GM23248 (cell line): ENCODE results near the gene TGM3.

ENCODE experiments used
- EZH2 ChIP-seq: fragments of 200-600 bp; sonication (generic); IDR thresholded peaks from 2 replicates; pipeline ENCODE4 v1.6.1; 2018; ENCODE audit warnings: antibody characterized with exemption, mild to moderate bottlenecking; ENCODE audit not compliant: insufficient read depth, poor library complexity, severe bottlenecking
- EZH2phosphoT487 ChIP-seq: fragments of 200-600 bp; sonication (generic); IDR thresholded peaks from 2 replicates; pipeline ENCODE4 v1.6.1; 2018; ENCODE audit warnings: antibody characterized with exemption, moderate library complexity, mild to moderate bottlenecking, low read depth; ENCODE audit not compliant: insufficient read depth

DNA sequence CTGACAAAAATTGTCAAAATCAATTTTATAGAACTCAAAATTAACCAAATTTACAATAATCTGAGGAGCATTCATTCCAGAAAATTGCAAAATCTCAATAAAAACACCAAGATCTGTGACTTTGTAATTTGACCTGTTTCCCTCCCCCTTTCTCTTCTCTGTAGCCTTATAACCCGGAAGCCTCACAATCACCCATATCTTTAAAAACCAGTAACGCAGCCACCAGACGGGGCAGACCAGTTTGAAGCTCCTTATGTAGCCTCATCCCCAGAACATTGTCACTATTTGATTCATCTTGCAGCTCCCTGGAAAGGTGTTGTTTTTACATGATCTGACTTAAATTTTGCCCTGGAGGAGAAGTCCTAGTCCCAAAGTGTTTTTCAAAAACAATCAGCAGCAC, 57.4 kb downstream of the TGM3 start:
- TF ChIP-seq EZH2phosphoT487, result no peak
- TF ChIP-seq EZH2, result no peak
